H9 (cell line): ENCODE results near the gene HTR7. TPM values are rescaled to one million over a fixed set of nuclear protein-coding genes. Genes with fewer than 3 reads are reported as not detected.

ENCODE experiments used
- DNase-seq: peaks from one replicate; pipeline ENCODE4 v3.0.0-alpha.2; 2017
- H2AFZ ChIP-seq: one replicate; pipeline ENCODE4 v1.6.1; 2013; ENCODE audit warnings: mild to moderate bottlenecking, low read length, control low read depth, moderate library complexity
- H2AK5ac ChIP-seq: 2 replicates; pipeline ENCODE4 v1.6.1; 2013; ENCODE audit warnings: low read length, control low read depth, mixed read lengths; ENCODE audit not compliant: insufficient read length
- H2BK120ac ChIP-seq: one replicate; pipeline ENCODE4 v1.6.1; 2013; ENCODE audit warnings: low read depth, mild to moderate bottlenecking, low read length, control low read depth, inconsistent platforms; ENCODE audit not compliant: poor library complexity, severe bottlenecking
- H2BK12ac ChIP-seq: 2 replicates; pipeline ENCODE4 v1.6.1; 2013; ENCODE audit warnings: low read length, control low read depth, mixed read lengths, low read depth; ENCODE audit not compliant: insufficient read length
- H2BK15ac ChIP-seq: 2 replicates; pipeline ENCODE4 v1.6.1; 2013; ENCODE audit warnings: low read depth, low read length, control low read depth
- H2BK20ac ChIP-seq: one replicate; pipeline ENCODE4 v1.6.1; 2013; ENCODE audit warnings: low read depth, mild to moderate bottlenecking, low read length, control low read depth, inconsistent platforms; ENCODE audit not compliant: poor library complexity, severe bottlenecking
- H2BK5ac ChIP-seq: 2 replicates; pipeline ENCODE4 v1.6.1; 2013; ENCODE audit warnings: low read length, control low read depth, mixed read lengths; ENCODE audit not compliant: insufficient read length
- H3K14ac ChIP-seq: 2 replicates; pipeline ENCODE4 v1.6.1; 2013; ENCODE audit warnings: low read length, control low read depth; ENCODE audit not compliant: insufficient read depth
- H3K18ac ChIP-seq: 2 replicates; pipeline ENCODE4 v1.6.1; 2013; ENCODE audit warnings: low read depth, mild to moderate bottlenecking, mixed read lengths, low read length, control low read depth; ENCODE audit not compliant: insufficient read length
- H3K23ac ChIP-seq: 2 replicates; pipeline ENCODE4 v1.6.1; 2013; ENCODE audit warnings: low read length, control low read depth, mixed read lengths, low read depth; ENCODE audit not compliant: insufficient read length
- H3K23me2 ChIP-seq: 2 replicates; pipeline ENCODE4 v1.6.1; 2013; ENCODE audit warnings: low read depth, mild to moderate bottlenecking, mixed read lengths, low read length, control low read depth; ENCODE audit not compliant: insufficient read length, poor library complexity, severe bottlenecking
- H3K27ac ChIP-seq: 2 replicates; pipeline ENCODE4 v1.5.1; 2013; ENCODE audit warnings: low read length, control low read depth, mixed read lengths, low read depth; ENCODE audit not compliant: insufficient read length
- H3K27me3 ChIP-seq: 2 replicates; pipeline ENCODE4 v1.6.1; 2013; ENCODE audit warnings: low read length, control low read depth, inconsistent platforms; ENCODE audit not compliant: insufficient read depth
- H3K4ac ChIP-seq: 2 replicates; pipeline ENCODE4 v1.6.1; 2013; ENCODE audit warnings: low read depth, mild to moderate bottlenecking, control low read depth, inconsistent platforms, low read length, moderate library complexity
- H3K4me1 ChIP-seq: 2 replicates; pipeline ENCODE4 v1.6.1; 2013; ENCODE audit warnings: low read length, control low read depth, inconsistent platforms; ENCODE audit not compliant: insufficient read depth
- H3K4me2 ChIP-seq: 2 replicates; pipeline ENCODE4 v1.6.1; 2013; ENCODE audit warnings: low read length, control low read depth, mixed read lengths; ENCODE audit not compliant: insufficient read length, insufficient read depth
- H3K56ac ChIP-seq: 2 replicates; pipeline ENCODE4 v1.6.1; 2013; ENCODE audit warnings: low read depth, mild to moderate bottlenecking, mixed read lengths, low read length, control low read depth; ENCODE audit not compliant: insufficient read length
- H3K79me1 ChIP-seq: 2 replicates; pipeline ENCODE4 v1.6.1; 2013; ENCODE audit warnings: low read depth, mild to moderate bottlenecking, moderate library complexity, low read length, control low read depth, inconsistent platforms; ENCODE audit not compliant: insufficient read depth, poor library complexity, severe bottlenecking
- H3K79me2 ChIP-seq: 2 replicates; pipeline ENCODE4 v1.6.1; 2013; ENCODE audit warnings: low read length, control low read depth, inconsistent platforms; ENCODE audit not compliant: insufficient read depth
- H3K9ac ChIP-seq: 2 replicates; pipeline ENCODE4 v1.6.1; 2013; ENCODE audit warnings: low read length, control low read depth, mixed read lengths; ENCODE audit not compliant: insufficient read length; ENCODE audit errors: extremely low read depth
- H3K9me3 ChIP-seq: one replicate; pipeline ENCODE4 v1.6.1; 2013; ENCODE audit warnings: low read depth, low read length, inconsistent platforms; ENCODE audit not compliant: control insufficient read depth
- H3T11ph ChIP-seq: one replicate; pipeline ENCODE4 v1.6.1; 2013; ENCODE audit warnings: mild to moderate bottlenecking, low read length, control low read depth, inconsistent platforms
- H4K20me1 ChIP-seq: one replicate; pipeline ENCODE4 v1.6.1; 2013; ENCODE audit not compliant: control insufficient read depth, insufficient read length, insufficient read depth
- H4K5ac ChIP-seq: 2 replicates; pipeline ENCODE4 v1.6.1; 2013; ENCODE audit warnings: low read depth, mild to moderate bottlenecking, mixed read lengths, low read length, control low read depth; ENCODE audit not compliant: insufficient read length
- H4K8ac ChIP-seq: replicated peaks from 2 replicates; pipeline ENCODE4 v1.6.1; 2013; ENCODE audit warnings: low read length, control low read depth, mixed read lengths, low read depth; ENCODE audit not compliant: insufficient read length
- H4K91ac ChIP-seq: 2 replicates; pipeline ENCODE4 v1.6.1; 2013; ENCODE audit warnings: low read depth, mild to moderate bottlenecking, moderate library complexity, mixed read lengths, low read length, control low read depth; ENCODE audit not compliant: insufficient read length
- H3K27ac Mint-ChIP-seq, 3 experiments: 2 replicates in 2 of 3; 3 replicates in 1 of 3; pipeline ENCODE4 v1.8.0; 2020 to 2021; ENCODE audit warnings: mixed read lengths in 3 of 3, mild to moderate bottlenecking in 1 of 3, moderate library complexity in 1 of 3
- H3K27me3 Mint-ChIP-seq: 2 replicates; pipeline ENCODE4 v1.8.0; 2021; ENCODE audit warnings: low read depth, mild to moderate bottlenecking, moderate library complexity, mixed read lengths
- H3K36me3 Mint-ChIP-seq, 3 experiments: 2 replicates in 2 of 3; 3 replicates in 1 of 3; pipeline ENCODE4 v1.8.0; 2020 to 2021; ENCODE audit warnings: low read depth in 3 of 3, mixed read lengths in 3 of 3; ENCODE audit not compliant: insufficient read depth in 1 of 3
- H3K4me1 Mint-ChIP-seq, 2 experiments: 2 replicates each; pipeline ENCODE4 v1.8.0; 2020; ENCODE audit warnings: mixed read lengths in 2 of 2
- H3K4me3 Mint-ChIP-seq, 2 experiments: 2 replicates in 1 of 2; 3 replicates in 1 of 2; pipeline ENCODE4 v1.8.0; 2020 to 2021; ENCODE audit warnings: mild to moderate bottlenecking in 2 of 2, mixed read lengths in 2 of 2, moderate library complexity in 1 of 2
- H3K9me3 Mint-ChIP-seq, 2 experiments: 2 replicates in 1 of 2; 3 replicates in 1 of 2; pipeline ENCODE4 v1.8.0; 2020; ENCODE audit warnings: mild to moderate bottlenecking in 2 of 2, mixed read lengths in 2 of 2, moderate library complexity in 1 of 2
- CTCF ChIP-seq: fragments of 200-600 bp; sonication (generic); conservative IDR thresholded peaks from 3 replicates; pipeline ENCODE4 v1.8.0; 2021; ENCODE audit warnings: antibody characterized with exemption, mild to moderate bottlenecking
- WGBS: extraction: QIAGEN DNeasy Blood & Tissue Kit; methylation state at CpG from one replicate; pipeline ENCODE4 v1.1.7; 2013; ENCODE audit warnings: missing lambda C conversion rate, low lambda C conversion rate, mixed read lengths; ENCODE audit not compliant: insufficient read length; ENCODE audit errors: extremely low coverage; 5-methylcytosine and 5-hydroxymethylcytosine counted together
- total RNA-seq: library from RNA; stranded (reverse); gene quantifications from 2 replicates; pipeline ENCODE4 v1.2.1, GENCODE V29; 2021

HTR7 gene
- total RNA-seq, 1 experiment from 2014 or later, result 21.3 TPM

GRCh38 chr10:90856964-90857634 lies 740 bp downstream of the HTR7 start:
- Histone ChIP-seq H3K79me2 (no peaks in the 10 kb centered on the region), H4K8ac (no peak overlapping the region), H3K4me2 (peak overlapping the region; percentile 82), H4K20me1 (no peaks in the 10 kb centered on the region), H4K91ac (no peak overlapping the region), H2AK5ac (no peak overlapping the region), H3K56ac (no peak overlapping the region), H4K5ac (no peak overlapping the region), H3K4me1 (no peaks in the 10 kb centered on the region), H2BK12ac (no peak overlapping the region), H2BK20ac (no peak overlapping the region), H3K23ac (no peak overlapping the region), H2AFZ (no peak overlapping the region), H3K27me3 (peaks cover 11% of the 10 kb centered on the region; the same call in 1 of the 2 replicates), H3K79me1 (no peaks in the 10 kb centered on the region), H3K4ac (no peak overlapping the region), H3K14ac (no peak overlapping the region), H3K23me2 (peaks cover 9% of the 10 kb centered on the region), H2BK120ac (no peak overlapping the region), H3K18ac (no peak overlapping the region), H3K9ac (no peak overlapping the region), H3T11ph (no peak overlapping the region), H3K27ac (no peak overlapping the region), H3K9me3 (no peaks in the 10 kb centered on the region), H2BK15ac (no peak overlapping the region), H2BK5ac (no peak overlapping the region)
- no peak for TF ChIP-seq CTCF
- peaks cover 13 to 46% of the 10 kb centered on the region in 2 experiments for H3K4me1 Mint-ChIP-seq
- H3K36me3 Mint-ChIP-seq, result peaks cover under 1 to 4% (median 3%) of the 10 kb centered on the region in 3 experiments; a peak in 6 of 7 replicates
- H3K27me3 Mint-ChIP-seq, result peaks cover 24% of the 10 kb centered on the region
- peak; percentile 41 for DNase-seq
- H3K27ac Mint-ChIP-seq, result peak overlapping the region in 2 of 3 experiments; percentile 68 to 74; a peak in 3 of 7 replicates
- peak overlapping the region; percentile 94 to 96 for H3K4me3 Mint-ChIP-seq
- H3K9me3 Mint-ChIP-seq, result peaks cover 3 to 7% of the 10 kb centered on the region in 2 experiments
- WGBS, result no CpG with 5 or more reads among the region's 59 CpGs
